Peyer's patch (tissue), 4 donors: Measurements from ENCODE around the gene TMEM270.

Experiments
- CTCF ChIP-seq, 6 experiments: fragments of 450-650 bp in 4 of 6; fragments of 200-600 bp in 2 of 6; sonication (generic) in 1 of 6; IDR thresholded peaks; one replicate each; pipeline ENCODE4 v1.5.1; 2017 to 2019; ENCODE audit warnings: antibody characterized with exemption in 6 of 6, mild to moderate bottlenecking in 3 of 6, moderate library complexity in 1 of 6
- POLR2A ChIP-seq, 2 donors: fragments of 450-650 bp; IDR thresholded peaks; one replicate each; pipeline ENCODE4 v1.5.1; 2017; ENCODE audit warnings: antibody characterized with exemption in 2 of 2, mild to moderate bottlenecking in 2 of 2, moderate library complexity in 2 of 2

- no peak for TF ChIP-seq CTCF (IDR thresholded peaks at IDR 0.05)
- TF ChIP-seq POLR2A (IDR thresholded peaks at IDR 0.05), result no peak
Measured at GRCh38 chr7:73812996-73813395, 48.0 kb upstream of the TMEM270 start.
